Thyroid gland (tissue), 4 donors: ENCODE measurements around the gene WIPF3. TPM values are rescaled to one million over a fixed set of nuclear protein-coding genes. Genes with fewer than 3 reads are reported as not detected.

Experiments
- DNase-seq, 2 donors: peaks; one replicate each; pipeline ENCODE4 v3.0.0-alpha.2; 2019
- H3K27ac ChIP-seq, 3 donors: fragments of 200-600 bp; sonication (generic); 1 replicate in 2 of 3; 2 replicates in 1 of 3; pipeline ENCODE4 v1.5.1; 2016 to 2019; ENCODE audit warnings: mild to moderate bottlenecking in 1 of 3, moderate library complexity in 1 of 3
- H3K27me3 ChIP-seq: fragments of 200-600 bp; sonication (generic); one replicate; pipeline ENCODE4 v1.5.1; 2019
- H3K36me3 ChIP-seq, 2 donors: fragments of 200-600 bp; sonication (generic); one replicate each; pipeline ENCODE4 v1.5.1; 2016 to 2019
- H3K4me1 ChIP-seq, 2 donors: fragments of 200-600 bp; sonication (generic); one replicate each; pipeline ENCODE4 v1.5.1; 2017 to 2019
- H3K4me3 ChIP-seq, 3 donors: fragments of 200-600 bp; sonication (generic); replicated peaks in 1 of 3; 1 replicate in 2 of 3; 2 replicates in 1 of 3; pipeline ENCODE4 v1.5.1; 2016; ENCODE audit warnings: mild to moderate bottlenecking in 1 of 3
- H3K9me3 ChIP-seq: fragments of 200-600 bp; sonication (generic); one replicate; pipeline ENCODE4 v1.5.1; 2017
- CTCF ChIP-seq, 6 experiments: fragments of 200-600 bp in 3 of 6; fragments of 450-650 bp in 3 of 6; sonication (generic) in 3 of 6; IDR thresholded peaks; one replicate each; pipeline ENCODE4 v1.5.1; 2016 to 2019; ENCODE audit warnings: antibody characterized with exemption in 6 of 6, mild to moderate bottlenecking in 2 of 6, inconsistent platforms in 1 of 6, moderate library complexity in 1 of 6
- POLR2A ChIP-seq, 2 donors: fragments of 450-650 bp; IDR thresholded peaks; one replicate each; pipeline ENCODE4 v1.6.1; 2017; ENCODE audit warnings: antibody characterized with exemption in 2 of 2, mild to moderate bottlenecking in 2 of 2, moderate library complexity in 1 of 2
- WGBS, 2 donors: methylation state at CpG; one replicate each; pipeline ENCODE4 v1.1.5; 2017; 5-methylcytosine and 5-hydroxymethylcytosine counted together
- intact Hi-C: fragments of 100-400 bp; cut with DNase I; formaldehyde crosslinking; loops from one replicate; pipeline ENCODE4 v1.15.1; 2023
- total RNA-seq, 4 donors: library from RNA; depleted of rRNA; stranded (reverse); fragments of >200 nt; gene quantifications; one replicate each; pipeline ENCODE4 v1.2.3, GENCODE V29; 2016

WIPF3 gene
- total RNA-seq, 4 donors from 2014 or later: 0.22 to 1.2 (median 0.70) TPM

- DNase-seq: no peak
- no peaks in the 10 kb centered on the region for H3K36me3 ChIP-seq
- no peak overlapping the region for H3K4me3 ChIP-seq
- no peaks in the 10 kb centered on the region for H3K9me3 ChIP-seq
- intact Hi-C loops: no loop called here
- peaks cover 0 to 16% of the 10 kb centered on the region in 2 donors for H3K4me1 ChIP-seq
- 88% methylated on average over 3 of the region's 3 CpGs for WGBS, 2 donors
- H3K27me3 ChIP-seq: no peaks in the 10 kb centered on the region
- TF ChIP-seq POLR2A (IDR thresholded peaks at IDR 0.05) (no peak), CTCF (IDR thresholded peaks at IDR 0.05) (no peak)
- no peak overlapping the region for H3K27ac ChIP-seq
These were observed 55.6 kb downstream of the WIPF3 start for GRCh38 chr7:29861884-29862283.

GRCh38 chr7:29864656-29865055, 58.3 kb downstream of the WIPF3 start:
- intact Hi-C loops: no loop called here
- Histone ChIP-seq H3K27me3 (no peaks in the 10 kb centered on the region), H3K27ac (no peak overlapping the region), H3K4me3 (no peak overlapping the region), H3K9me3 (no peaks in the 10 kb centered on the region), H3K4me1 (peaks cover 0 to 17% of the 10 kb centered on the region in 2 donors), H3K36me3 (no peaks in the 10 kb centered on the region)
- 70 to 71% methylated on average over 2 of the region's 2 CpGs for WGBS, 2 donors
- TF ChIP-seq CTCF (IDR thresholded peaks at IDR 0.05) (no peak), POLR2A (IDR thresholded peaks at IDR 0.05) (no peak)
- no peak for DNase-seq

GRCh38 chr7:29865526-29865925, 59.2 kb downstream of the WIPF3 start:
- H3K27ac ChIP-seq: peak overlapping the region in 1 of 3 donors; percentile 20
- intact Hi-C loops: no loop called here
- no peaks in the 10 kb centered on the region for H3K9me3 ChIP-seq
- H3K27me3 ChIP-seq: no peaks in the 10 kb centered on the region
- H3K4me3 ChIP-seq: no peak overlapping the region
- no peaks in the 10 kb centered on the region for H3K36me3 ChIP-seq
- TF ChIP-seq POLR2A (IDR thresholded peaks at IDR 0.05) (no peak), CTCF (IDR thresholded peaks at IDR 0.05) (no peak)
- no peak for DNase-seq
- peaks cover 0 to 17% of the 10 kb centered on the region in 2 donors for H3K4me1 ChIP-seq
- WGBS, 2 donors: 76 to 89% methylated on average over 4 of the region's 4 CpGs

- H3K4me3 ChIP-seq: no peak overlapping the region
- no peaks in the 10 kb centered on the region for H3K27me3 ChIP-seq
- peak; percentile 65 to 69 for DNase-seq
- TF ChIP-seq CTCF (IDR thresholded peaks at IDR 0.05): no peak
- TF ChIP-seq POLR2A (IDR thresholded peaks at IDR 0.05): no peak
- H3K4me1 ChIP-seq: peaks cover 0 to 17% of the 10 kb centered on the region in 2 donors
- 25 to 32% methylated on average over 3 of the region's 3 CpGs for WGBS, 2 donors
- H3K9me3 ChIP-seq: no peaks in the 10 kb centered on the region
- intact Hi-C loops: no loop called here
- H3K27ac ChIP-seq: no peak overlapping the region
- no peaks in the 10 kb centered on the region for H3K36me3 ChIP-seq
These were observed 60.2 kb downstream of the WIPF3 start for GRCh38 chr7:29866490-29866930.

GRCh38 chr7:29871787-29872398, 65.6 kb downstream of the WIPF3 start:
- TF ChIP-seq POLR2A (IDR thresholded peaks at IDR 0.05) (no peak), CTCF (IDR thresholded peaks at IDR 0.05) (no peak)

More at GRCh38 chr7:29871787-29872398, 65.6 kb downstream of the WIPF3 start:
- H3K9me3 ChIP-seq: no peaks in the 10 kb centered on the region
- H3K36me3 ChIP-seq: no peaks in the 10 kb centered on the region
- no peak overlapping the region for H3K27ac ChIP-seq
- intact Hi-C loops: no loop called here
- 63 to 67% methylated on average over 5 of the region's 5 CpGs for WGBS, 2 donors
- H3K4me3 ChIP-seq: no peak overlapping the region
- H3K27me3 ChIP-seq: no peaks in the 10 kb centered on the region
- DNase-seq: no peak
- peaks cover 0 to 1% of the 10 kb centered on the region in 2 donors for H3K4me1 ChIP-seq
